Breast epithelium (tissue), 3 donors: ENCODE results near the gene PPP4R1.

Experiments used
- CTCF ChIP-seq, 3 donors: fragments of 450-650 bp; IDR thresholded peaks; one replicate each; pipeline ENCODE4 v1.5.1; 2016 to 2017; ENCODE audit warnings: antibody characterized with exemption in 3 of 3, mild to moderate bottlenecking in 3 of 3, moderate library complexity in 3 of 3
- POLR2A ChIP-seq: fragments of 450-650 bp; IDR thresholded peaks from one replicate; pipeline ENCODE4 v1.6.1; 2016; ENCODE audit warnings: antibody characterized with exemption, mild to moderate bottlenecking, moderate library complexity
- POLR2AphosphoS5 ChIP-seq, 3 donors: sonication (generic); formaldehyde crosslinking; IDR thresholded peaks; one replicate each; pipeline ENCODE4 v1.6.1; 2017; ENCODE audit warnings: antibody characterized with exemption in 3 of 3

- no peak for TF ChIP-seq POLR2AphosphoS5 (IDR thresholded peaks at IDR 0.05)
- TF ChIP-seq CTCF (IDR thresholded peaks at IDR 0.05) = no peak
- TF ChIP-seq POLR2A = no peak
Observed at GRCh38 chr18:9546468-9546867, 67.9 kb downstream of the PPP4R1 start.
